Sigmoid colon (tissue), 4 donors: ENCODE results near the gene SERINC5.

ENCODE experiments used
- CTCF ChIP-seq, 4 experiments: fragments of 450-650 bp in 3 of 4; fragments of 200-600 bp in 1 of 4; IDR thresholded peaks; one replicate each; pipeline ENCODE4 v1.5.1; 2016 to 2019; ENCODE audit warnings: antibody characterized with exemption in 4 of 4, mild to moderate bottlenecking in 3 of 4, moderate library complexity in 2 of 4
- EP300 ChIP-seq, 4 donors: sonication (generic); formaldehyde crosslinking; IDR thresholded peaks; one replicate each; pipeline ENCODE4 v1.6.1; 2017; ENCODE audit warnings: antibody characterized with exemption in 4 of 4
- POLR2A ChIP-seq, 2 donors: fragments of 450-650 bp; IDR thresholded peaks; one replicate each; pipeline ENCODE4 v1.6.1; 2016; ENCODE audit warnings: antibody characterized with exemption in 2 of 2, mild to moderate bottlenecking in 2 of 2, moderate library complexity in 2 of 2
- POLR2AphosphoS5 ChIP-seq, 4 donors: sonication (generic); formaldehyde crosslinking; IDR thresholded peaks; one replicate each; pipeline ENCODE4 v1.6.1; 2017; ENCODE audit warnings: antibody characterized with exemption in 4 of 4

DNA sequence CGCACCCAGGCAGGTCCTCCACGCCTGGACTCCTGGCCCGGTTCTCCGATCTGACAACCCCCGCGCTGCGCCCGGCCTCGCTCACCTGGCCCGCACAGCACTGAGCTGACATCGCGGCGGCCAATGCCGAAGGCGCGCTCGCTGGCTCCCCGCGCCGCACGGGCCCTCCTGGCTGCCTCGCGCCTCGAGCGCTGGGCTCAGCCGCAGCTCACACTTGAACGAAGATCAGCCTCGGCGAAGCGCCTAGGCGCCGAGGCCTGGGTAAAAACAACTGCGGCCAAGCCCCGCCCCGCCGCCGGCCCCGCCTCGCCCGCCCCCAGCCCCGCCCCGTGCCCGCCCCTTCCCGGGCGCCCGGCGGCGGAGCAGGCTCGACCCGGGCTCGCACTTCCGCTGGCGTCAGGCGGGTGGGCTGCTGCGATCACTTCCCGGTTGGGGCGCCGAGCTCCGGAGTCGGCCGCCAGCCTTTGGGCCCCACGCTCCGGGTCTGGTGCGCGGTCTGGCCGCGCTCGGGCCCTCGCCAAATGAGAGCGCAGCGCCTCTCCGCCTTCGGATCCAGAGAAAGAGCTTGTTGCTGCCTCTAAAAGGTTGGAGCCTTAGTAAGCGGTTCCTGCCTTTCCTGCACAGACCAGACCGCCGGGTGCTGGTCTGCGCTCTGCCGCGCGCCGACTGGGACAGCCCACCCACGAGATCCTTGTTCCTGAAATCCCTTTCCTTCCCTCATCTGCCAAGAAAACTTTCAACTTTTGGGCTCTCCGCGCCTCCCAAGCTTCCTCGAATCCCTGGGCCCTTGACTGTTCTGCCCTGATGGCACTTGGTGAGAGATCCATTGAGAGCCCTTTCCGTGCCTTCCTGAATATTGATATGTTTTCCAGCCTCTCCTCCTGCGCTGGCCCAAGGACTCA is at the start of gene SERINC5:
- peak; percentile 89 to 93 for TF ChIP-seq POLR2A (IDR thresholded peaks at IDR 0.05)
- no peak for TF ChIP-seq CTCF (IDR thresholded peaks at IDR 0.05)
- peak; percentile 96 to 98 (median 98) for TF ChIP-seq POLR2AphosphoS5 (IDR thresholded peaks at IDR 0.05)
- TF ChIP-seq EP300 (IDR thresholded peaks at IDR 0.05): peak in 2 of 4 donors; percentile 25 to 32
